ENCODE results near the gene EXD1. TPM values are rescaled to one million over a fixed set of nuclear protein-coding genes. Genes with fewer than 3 reads are reported as not detected.
"Not testable (repeated sequence)": the region's sequence is repeated elsewhere in the genome, so short reads cannot be mapped to it uniquely, and the experiment has no call there.

The EXD1 gene
- polyA plus RNA-seq, 2 of the 4 experiments (the other 2 are of a cell fraction) = 0.14 to 0.39 TPM

DNA sequence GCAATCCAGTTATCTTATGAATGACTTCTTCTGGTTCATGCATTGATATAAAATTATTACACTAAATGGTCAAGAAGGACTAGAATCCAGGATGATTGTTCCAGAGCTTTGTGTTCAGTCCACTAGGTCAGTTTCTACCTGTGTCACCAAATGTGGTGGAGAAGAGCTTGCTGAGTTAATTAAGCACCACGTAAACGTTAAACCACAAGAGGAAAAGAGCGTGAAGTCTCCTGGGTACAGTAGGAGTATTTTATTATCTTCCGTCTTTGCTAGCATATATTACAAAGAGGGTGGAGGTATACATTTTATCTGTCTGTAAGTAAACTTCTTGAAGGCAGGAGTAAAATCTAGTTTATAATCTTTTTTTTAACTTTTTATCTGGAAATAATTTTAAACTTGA, 24.0 kb upstream of the EXD1 start:
- DNase-seq (ENCODE audit: low read depth in 1 of 2, low spot score in 1 of 2) (no peak), ATAC-seq (no peak), FAIRE-seq (no peak)
- Histone ChIP-seq H3K4me1 (peaks cover 85% of the 10 kb centered on the region), H3K4me3 (no peak overlapping the region), H3K27ac (peak overlapping the region; percentile 86 to 99), H3K9me3 (no peaks in the 10 kb centered on the region), H3K4me2 (peak overlapping the region; percentile 19; the same call in 1 of the 3 replicates)
- WGBS (ENCODE audit: missing lambda C conversion rate) = 86% methylated on average over 4 of the region's 4 CpGs
- CTCF ChIA-PET = interaction anchor here (2.0 kb wide), 1 partner anchor 23 kb away, joined by 10 read pairs; the partner anchor contains the start of gene CHP1
- TF ChIP-seq, protein P1, sequence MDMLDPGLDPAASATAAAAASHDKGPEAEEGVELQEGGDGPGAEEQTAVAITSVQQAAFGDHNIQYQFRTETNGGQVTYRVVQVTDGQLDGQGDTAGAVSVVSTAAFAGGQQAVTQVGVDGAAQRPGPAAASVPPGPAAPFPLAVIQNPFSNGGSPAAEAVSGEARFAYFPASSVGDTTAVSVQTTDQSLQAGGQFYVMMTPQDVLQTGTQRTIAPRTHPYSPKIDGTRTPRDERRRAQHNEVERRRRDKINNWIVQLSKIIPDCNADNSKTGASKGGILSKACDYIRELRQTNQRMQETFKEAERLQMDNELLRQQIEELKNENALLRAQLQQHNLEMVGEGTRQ (IDR thresholded peaks at IDR 0.05) = no peak
- TF ChIP-seq FOXS1 (CRISPR knock-in tag; IDR thresholded peaks at IDR 0.05) (no peak), EHMT2 (IDR thresholded peaks at IDR 0.05; ENCODE audit: low read depth) (no peak), NR3C1 (IDR thresholded peaks at IDR 0.05) (no peak), TFCP2L1 (CRISPR knock-in tag; IDR thresholded peaks at IDR 0.05) (no peak), GATA3 (IDR thresholded peaks at IDR 0.05; ENCODE audit: borderline replicate concordance) (no peak), ZNF302 (CRISPR knock-in tag; IDR thresholded peaks at IDR 0.05) (no peak), EP300 (IDR thresholded peaks at IDR 0.05) (no peak), KDM5A (IDR thresholded peaks at IDR 0.05) (no peak), PHF8 (IDR thresholded peaks at IDR 0.05; ENCODE audit: borderline replicate concordance, low read depth) (no peak), MYC (IDR thresholded peaks at IDR 0.05; ENCODE audit: borderline replicate concordance, low read length) (no peak), ZC3H11A (IDR thresholded peaks at IDR 0.05) (no peak), ZFP36 (IDR thresholded peaks at IDR 0.05; ENCODE audit: borderline replicate concordance, partially characterized antibody) (no peak)
- TF ChIP-seq, protein P2, sequence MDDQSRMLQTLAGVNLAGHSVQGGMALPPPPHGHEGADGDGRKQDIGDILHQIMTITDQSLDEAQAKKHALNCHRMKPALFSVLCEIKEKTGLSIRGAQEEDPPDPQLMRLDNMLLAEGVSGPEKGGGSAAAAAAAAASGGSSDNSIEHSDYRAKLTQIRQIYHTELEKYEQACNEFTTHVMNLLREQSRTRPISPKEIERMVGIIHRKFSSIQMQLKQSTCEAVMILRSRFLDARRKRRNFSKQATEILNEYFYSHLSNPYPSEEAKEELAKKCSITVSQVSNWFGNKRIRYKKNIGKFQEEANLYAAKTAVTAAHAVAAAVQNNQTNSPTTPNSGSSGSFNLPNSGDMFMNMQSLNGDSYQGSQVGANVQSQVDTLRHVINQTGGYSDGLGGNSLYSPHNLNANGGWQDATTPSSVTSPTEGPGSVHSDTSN (IDR thresholded peaks at IDR 0.05) = no peak
- POLR2A ChIA-PET = no interaction called here

DNA sequence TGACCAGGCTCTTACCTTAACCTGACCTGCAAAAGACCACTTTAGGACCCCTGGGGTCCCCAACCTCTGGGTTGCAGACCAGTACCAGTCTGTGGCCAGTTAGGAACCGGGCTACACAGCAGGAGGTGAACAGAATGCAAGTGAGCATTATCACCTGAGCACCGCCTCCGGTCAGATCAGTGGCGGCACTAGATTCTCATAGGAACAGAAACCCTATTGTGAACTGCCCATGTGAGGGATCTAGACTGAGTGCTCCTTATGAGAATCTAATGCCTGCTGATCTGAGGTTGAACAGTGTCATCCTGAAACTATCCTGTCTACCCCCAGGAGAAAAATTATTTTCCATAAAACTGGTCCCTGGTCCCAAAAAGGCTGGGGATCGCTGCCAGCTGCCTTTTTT, 20.9 kb upstream of the EXD1 start:
- ATAC-seq (no peak), FAIRE-seq (no peak), DNase-seq (ENCODE audit: low read depth in 1 of 2, low spot score in 1 of 2) (no peak)
- POLR2A ChIA-PET = no interaction called here
- Histone ChIP-seq H3K4me1 (peaks cover 73% of the 10 kb centered on the region), H3K9me3 (no peaks in the 10 kb centered on the region), H3K4me3 (no peak overlapping the region), H3K4me2 (peak overlapping the region; percentile 71; the same call in 1 of the 3 replicates), H3K27ac (peak overlapping the region; percentile 94 to 97)
- 96% methylated on average over 3 of the region's 5 CpGs for WGBS (ENCODE audit: missing lambda C conversion rate)
- no peak for TF ChIP-seq RNF2 (IDR thresholded peaks at IDR 0.05; ENCODE audit: borderline replicate concordance, low read depth)
- no peak for TF ChIP-seq PHF8 (IDR thresholded peaks at IDR 0.05; ENCODE audit: borderline replicate concordance, low read depth)
- CTCF ChIA-PET = no interaction called here

DNA sequence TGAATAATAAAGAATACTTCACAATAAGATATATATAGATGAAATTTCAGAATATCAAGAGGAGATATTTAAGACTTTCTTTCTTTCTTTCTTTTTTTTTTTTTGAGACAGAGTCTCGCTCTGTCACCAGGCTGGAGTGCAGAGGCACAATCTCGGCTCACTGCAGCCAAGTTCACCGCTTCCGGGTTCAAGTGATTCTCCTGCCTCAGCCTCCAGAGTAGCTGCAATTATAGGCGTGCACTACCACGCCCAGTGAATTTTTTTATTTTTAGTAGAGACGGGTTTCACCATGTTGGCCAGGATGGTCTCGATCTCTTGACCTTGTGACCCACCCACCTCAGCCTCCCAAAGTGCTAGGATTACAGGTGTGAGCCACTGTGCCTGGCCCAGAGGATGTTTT, 20.2 kb upstream of the EXD1 start:
- DNase-seq (ENCODE audit: low read depth in 1 of 2, low spot score in 1 of 2); H3K9me3 ChIP-seq; ATAC-seq; H3K4me3 ChIP-seq; POLR2A ChIA-PET; FAIRE-seq: not testable (repeated sequence)
- Histone ChIP-seq H3K4me2 (peak overlapping the region; percentile 71), H3K4me1 (peaks cover 68% of the 10 kb centered on the region), H3K27ac (peak overlapping the region; percentile 94 to 97)
- CTCF ChIA-PET = interaction anchor here (0.6 kb wide), 1 partner anchor 31 kb away, joined by 3 read pairs; no protein-coding TSS in a partner anchor
- 53% methylated on average over 8 of the region's 8 CpGs for WGBS (ENCODE audit: missing lambda C conversion rate)

DNA sequence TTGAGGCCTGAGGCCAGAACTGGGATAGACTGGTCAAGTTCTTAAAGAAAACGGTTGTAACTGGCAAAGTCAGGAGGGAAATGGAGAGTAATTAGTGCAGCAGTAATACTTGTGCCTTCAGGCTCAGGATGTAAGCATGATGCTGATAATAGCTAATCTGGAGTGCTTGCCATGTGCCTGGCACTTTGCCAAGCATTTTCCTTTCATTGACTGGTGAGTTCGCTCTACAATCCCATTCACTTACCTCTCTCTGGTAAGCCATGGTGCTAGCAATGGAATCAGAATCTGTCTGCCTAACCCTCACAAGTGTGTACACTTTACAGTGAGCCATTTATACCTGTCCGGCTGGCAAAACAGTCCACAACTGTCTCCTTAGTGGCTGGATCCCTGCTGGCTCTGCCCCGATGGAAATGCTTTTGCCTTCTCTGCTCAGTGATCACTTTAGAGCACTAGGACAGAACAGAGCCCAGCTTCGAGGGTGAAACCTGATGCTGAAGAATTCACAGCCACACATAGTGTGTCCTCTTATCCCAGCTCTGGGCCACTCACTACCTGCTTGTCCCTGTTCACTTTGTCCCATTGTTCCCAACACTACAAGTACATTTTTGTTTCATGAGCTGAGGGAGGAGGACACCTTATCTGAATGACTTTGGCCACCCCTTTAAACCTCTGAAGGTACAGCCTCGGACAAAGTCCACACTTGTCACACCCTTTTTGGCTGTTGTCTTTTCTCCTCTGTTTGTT, 10.8 kb upstream of the EXD1 start:
- 53% methylated on average over 3 of the region's 6 CpGs for WGBS (ENCODE audit: missing lambda C conversion rate)
- H3K4me1 ChIP-seq = peaks cover 24% of the 10 kb centered on the region
- DNase-seq (ENCODE audit: low read depth in 1 of 2, low spot score in 1 of 2) (no peak), ATAC-seq (no peak; a peak in 2 of 6 replicates), FAIRE-seq (no peak)
- H3K4me2 ChIP-seq = peak overlapping the region; percentile 64
- CTCF ChIA-PET = interaction anchor here (0.8 to 2.4 kb wide), 4 partner anchors 8 to 338 kb away, joined by 3 to 15 read pairs (median 5); partner anchors contain the start of genes CHP1 and EXD1
- POLR2A ChIA-PET = no interaction called here
- no peak overlapping the region for H3K4me3 ChIP-seq
- H3K9me3 ChIP-seq = no peaks in the 10 kb centered on the region
- TF ChIP-seq MAFK (IDR thresholded peaks at IDR 0.05; ENCODE audit: partially characterized antibody) = no peak
- no peak for TF ChIP-seq TFCP2L1 (CRISPR knock-in tag; IDR thresholded peaks at IDR 0.05)
- no peak for TF ChIP-seq FOXS1 (CRISPR knock-in tag; IDR thresholded peaks at IDR 0.05)
- TF ChIP-seq, protein P3, sequence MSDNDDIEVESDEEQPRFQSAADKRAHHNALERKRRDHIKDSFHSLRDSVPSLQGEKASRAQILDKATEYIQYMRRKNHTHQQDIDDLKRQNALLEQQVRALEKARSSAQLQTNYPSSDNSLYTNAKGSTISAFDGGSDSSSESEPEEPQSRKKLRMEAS (IDR thresholded peaks at IDR 0.05) = no peak
- TF ChIP-seq, protein P2 (IDR thresholded peaks at IDR 0.05) = no peak
- peak overlapping the region; percentile 67 to 68; a peak in 5 of 6 replicates for H3K27ac ChIP-seq

Data from A549 (cell line).